ENCODE data around the gene CNTNAP5.

GRCh38 chr2:124533226-124533954, 508.3 kb downstream of the CNTNAP5 start:
- no peak for TF ChIP-seq CTCF (IDR thresholded peaks at IDR 0.05)
- no peak for TF ChIP-seq POLR2A (IDR thresholded peaks at IDR 0.05; ENCODE audit: low read depth)
- no peak for TF ChIP-seq EP300 (IDR thresholded peaks at IDR 0.05)
- no peak for TF ChIP-seq POLR2AphosphoS5 (IDR thresholded peaks at IDR 0.05)

All from esophagus muscularis mucosa (tissue), 4 donors.